Effector memory CD8-positive, alpha-beta T cell (primary cell): Measurements from ENCODE around the gene IGSF21.

ENCODE experiments used
- ATAC-seq: fragments of 150-1000 bp; cut with Tn5 transposase; replicated peaks from 2 replicates; pipeline ENCODE4 v1.10.0; 2021; ENCODE audit warnings: mild to moderate bottlenecking, moderate library complexity
- DNase-seq, 3 experiments: peaks; one replicate each; pipeline ENCODE4 v3.0.0; 2021
- H3K27ac Mint-ChIP-seq, 2 donors: one replicate each; pipeline ENCODE4 v1.8.0; 2022; ENCODE audit warnings: mild to moderate bottlenecking in 2 of 2, mixed read lengths in 2 of 2, moderate library complexity in 2 of 2
- H3K27me3 Mint-ChIP-seq, 2 donors: one replicate each; pipeline ENCODE4 v1.8.0; 2022; ENCODE audit warnings: mixed read lengths in 2 of 2
- H3K36me3 Mint-ChIP-seq: one replicate; pipeline ENCODE4 v1.8.0; 2022; ENCODE audit warnings: mild to moderate bottlenecking, moderate library complexity, mixed read lengths; ENCODE audit not compliant: insufficient read depth
- H3K4me1 Mint-ChIP-seq, 2 donors: one replicate each; pipeline ENCODE4 v1.8.0; 2022; ENCODE audit warnings: low read depth in 2 of 2, mixed read lengths in 2 of 2
- H3K4me3 Mint-ChIP-seq, 2 donors: one replicate each; pipeline ENCODE4 v1.8.0; 2022; ENCODE audit warnings: mild to moderate bottlenecking in 2 of 2, mixed read lengths in 2 of 2, moderate library complexity in 2 of 2
- H3K9me3 Mint-ChIP-seq, 2 donors: one replicate each; pipeline ENCODE4 v1.8.0; 2022; ENCODE audit warnings: mixed read lengths in 2 of 2

Gene IGSF21

GRCh38 chr1:18279351-18280074 lies 171.9 kb downstream of the IGSF21 start:
- DNase-seq (no peak), ATAC-seq (no peak)
- no peaks in the 10 kb centered on the region for H3K4me1 Mint-ChIP-seq
- no peak overlapping the region for H3K27ac Mint-ChIP-seq
- peaks cover 32 to 89% of the 10 kb centered on the region in 2 donors for H3K27me3 Mint-ChIP-seq
- no peaks in the 10 kb centered on the region for H3K9me3 Mint-ChIP-seq
- H3K36me3 Mint-ChIP-seq = no peaks in the 10 kb centered on the region
- no peak overlapping the region for H3K4me3 Mint-ChIP-seq

GRCh38 chr1:18280956-18281355 lies 173.4 kb downstream of the IGSF21 start:
- Mint-ChIP-seq H3K27ac (no peak overlapping the region), H3K4me1 (no peaks in the 10 kb centered on the region), H3K9me3 (no peaks in the 10 kb centered on the region), H3K27me3 (peaks cover 30 to 89% of the 10 kb centered on the region in 2 donors), H3K36me3 (no peaks in the 10 kb centered on the region), H3K4me3 (no peak overlapping the region)
- DNase-seq = no peak
- ATAC-seq = no peak

GRCh38 chr1:18282851-18283600 lies 175.4 kb downstream of the IGSF21 start:
- no peak overlapping the region for H3K27ac Mint-ChIP-seq
- no peaks in the 10 kb centered on the region for H3K9me3 Mint-ChIP-seq
- H3K36me3 Mint-ChIP-seq = no peaks in the 10 kb centered on the region
- DNase-seq (no peak), ATAC-seq (no peak)
- H3K27me3 Mint-ChIP-seq = peaks cover 27 to 79% of the 10 kb centered on the region in 2 donors
- no peak overlapping the region for H3K4me3 Mint-ChIP-seq
- no peaks in the 10 kb centered on the region for H3K4me1 Mint-ChIP-seq

GRCh38 chr1:18283601-18284385 lies 176.2 kb downstream of the IGSF21 start:
- ATAC-seq (no peak), DNase-seq (no peak)
- H3K4me3 Mint-ChIP-seq = no peak overlapping the region
- no peaks in the 10 kb centered on the region for H3K9me3 Mint-ChIP-seq
- no peaks in the 10 kb centered on the region for H3K4me1 Mint-ChIP-seq
- H3K27me3 Mint-ChIP-seq = peaks cover 24 to 80% of the 10 kb centered on the region in 2 donors
- H3K27ac Mint-ChIP-seq = no peak overlapping the region
- no peaks in the 10 kb centered on the region for H3K36me3 Mint-ChIP-seq

- H3K9me3 Mint-ChIP-seq = no peaks in the 10 kb centered on the region
- H3K4me1 Mint-ChIP-seq = no peaks in the 10 kb centered on the region
- H3K27ac Mint-ChIP-seq = no peak overlapping the region
- DNase-seq (no peak), ATAC-seq (no peak)
- H3K36me3 Mint-ChIP-seq = no peaks in the 10 kb centered on the region
- no peak overlapping the region for H3K4me3 Mint-ChIP-seq
- H3K27me3 Mint-ChIP-seq = peaks cover 17 to 73% of the 10 kb centered on the region in 2 donors
Measured at GRCh38 chr1:18284805-18285537, 177.4 kb downstream of the IGSF21 start.

GRCh38 chr1:18285538-18285924 lies 177.9 kb downstream of the IGSF21 start:
- DNase-seq = no peak
- Mint-ChIP-seq H3K9me3 (no peaks in the 10 kb centered on the region), H3K27ac (no peak overlapping the region), H3K27me3 (peaks cover 15 to 76% of the 10 kb centered on the region in 2 donors), H3K36me3 (no peaks in the 10 kb centered on the region), H3K4me3 (no peak overlapping the region), H3K4me1 (no peaks in the 10 kb centered on the region)
- ATAC-seq = no peak

GRCh38 chr1:18288722-18289121 lies 181.1 kb downstream of the IGSF21 start:
- Mint-ChIP-seq H3K9me3 (no peaks in the 10 kb centered on the region), H3K27ac (no peak overlapping the region), H3K36me3 (no peaks in the 10 kb centered on the region), H3K4me1 (no peaks in the 10 kb centered on the region), H3K4me3 (no peak overlapping the region), H3K27me3 (peaks cover 16 to 74% of the 10 kb centered on the region in 2 donors)
- ATAC-seq = no peak
- no peak for DNase-seq

- H3K27me3 Mint-ChIP-seq = peaks cover 24 to 75% of the 10 kb centered on the region in 2 donors
- no peak overlapping the region for H3K4me3 Mint-ChIP-seq
- ATAC-seq = no peak
- H3K36me3 Mint-ChIP-seq = no peaks in the 10 kb centered on the region
- no peaks in the 10 kb centered on the region for H3K4me1 Mint-ChIP-seq
- no peaks in the 10 kb centered on the region for H3K9me3 Mint-ChIP-seq
- DNase-seq = no peak
- no peak overlapping the region for H3K27ac Mint-ChIP-seq
Measured at GRCh38 chr1:18289597-18289996, 182.0 kb downstream of the IGSF21 start.

GRCh38 chr1:18290740-18291412 lies 183.3 kb downstream of the IGSF21 start:
- H3K4me1 Mint-ChIP-seq = no peaks in the 10 kb centered on the region
- H3K36me3 Mint-ChIP-seq = no peaks in the 10 kb centered on the region
- ATAC-seq (no peak), DNase-seq (no peak)
- no peaks in the 10 kb centered on the region for H3K9me3 Mint-ChIP-seq
- H3K27ac Mint-ChIP-seq = no peak overlapping the region
- peaks cover 31 to 75% of the 10 kb centered on the region in 2 donors for H3K27me3 Mint-ChIP-seq
- no peak overlapping the region for H3K4me3 Mint-ChIP-seq

- no peak overlapping the region for H3K4me3 Mint-ChIP-seq
- ATAC-seq (no peak), DNase-seq (no peak)
- no peaks in the 10 kb centered on the region for H3K36me3 Mint-ChIP-seq
- H3K27me3 Mint-ChIP-seq = peaks cover 33 to 86% of the 10 kb centered on the region in 2 donors
- no peak overlapping the region for H3K27ac Mint-ChIP-seq
- H3K4me1 Mint-ChIP-seq = no peaks in the 10 kb centered on the region
- no peaks in the 10 kb centered on the region for H3K9me3 Mint-ChIP-seq
Measured at GRCh38 chr1:18292531-18292930, 184.9 kb downstream of the IGSF21 start.

GRCh38 chr1:18293291-18293690 lies 185.7 kb downstream of the IGSF21 start:
- Mint-ChIP-seq H3K27ac (no peak overlapping the region), H3K36me3 (no peaks in the 10 kb centered on the region), H3K9me3 (no peaks in the 10 kb centered on the region), H3K4me1 (no peaks in the 10 kb centered on the region), H3K4me3 (no peak overlapping the region), H3K27me3 (peaks cover 33 to 86% of the 10 kb centered on the region in 2 donors)
- no peak for DNase-seq
- ATAC-seq = no peak

GRCh38 chr1:18294437-18295176 lies 187.0 kb downstream of the IGSF21 start:
- Mint-ChIP-seq H3K36me3 (no peaks in the 10 kb centered on the region), H3K27ac (no peak overlapping the region), H3K4me3 (no peak overlapping the region), H3K4me1 (no peaks in the 10 kb centered on the region), H3K9me3 (no peaks in the 10 kb centered on the region), H3K27me3 (peaks cover 40 to 96% of the 10 kb centered on the region in 2 donors)
- ATAC-seq (no peak), DNase-seq (no peak)
